ENCODE data around the gene POLR3F. TPM values are rescaled to one million over a fixed set of nuclear protein-coding genes. Genes with fewer than 3 reads are reported as not detected.

Gene POLR3F
- total RNA-seq, 2 donors from 2014 or later, result 5.5 to 5.9 TPM

DNA sequence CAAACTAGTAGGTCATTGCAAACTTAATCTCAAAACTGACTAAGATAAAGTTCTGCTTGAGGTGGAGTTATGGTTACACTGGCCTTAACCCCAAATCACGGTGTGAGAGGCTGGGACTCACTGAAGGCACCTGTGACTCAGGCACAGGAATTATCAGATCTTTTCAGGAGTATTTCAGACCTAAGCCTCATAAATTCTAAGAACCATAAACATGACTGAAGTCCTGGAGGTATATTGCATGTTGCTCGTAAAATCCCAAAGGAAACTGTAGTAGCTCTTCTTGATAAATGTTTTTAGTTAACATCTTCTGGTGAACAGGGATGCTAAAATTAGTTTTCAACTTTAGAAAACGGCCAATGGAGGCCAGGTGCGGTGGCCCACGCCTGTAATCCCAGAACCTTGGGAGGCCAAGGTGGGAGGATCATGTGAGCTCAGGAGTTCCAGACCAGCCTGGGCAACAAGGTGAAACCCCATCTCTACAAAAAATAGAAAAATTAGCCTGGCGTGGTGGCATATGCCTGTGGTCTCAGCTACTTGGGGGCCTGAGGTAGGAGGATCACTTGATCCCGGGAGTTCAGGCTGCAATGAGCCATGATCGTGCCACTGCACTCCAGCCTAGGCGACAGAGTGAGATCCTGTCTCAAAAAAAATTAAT lies 36.9 kb upstream of the POLR3F start:
- H3K27ac ChIP-seq, result no peak overlapping the region
- no peaks in the 10 kb centered on the region for H3K36me3 ChIP-seq
- no peak overlapping the region for H3K4me3 ChIP-seq
- no peaks in the 10 kb centered on the region for H3K27me3 ChIP-seq
- DNase-seq (ENCODE audit: low spot score), result no peak
- peaks cover 0 to 13% of the 10 kb centered on the region in 2 donors for H3K4me1 ChIP-seq
- no peaks in the 10 kb centered on the region for H3K9me3 ChIP-seq
- TF ChIP-seq, protein P1, sequence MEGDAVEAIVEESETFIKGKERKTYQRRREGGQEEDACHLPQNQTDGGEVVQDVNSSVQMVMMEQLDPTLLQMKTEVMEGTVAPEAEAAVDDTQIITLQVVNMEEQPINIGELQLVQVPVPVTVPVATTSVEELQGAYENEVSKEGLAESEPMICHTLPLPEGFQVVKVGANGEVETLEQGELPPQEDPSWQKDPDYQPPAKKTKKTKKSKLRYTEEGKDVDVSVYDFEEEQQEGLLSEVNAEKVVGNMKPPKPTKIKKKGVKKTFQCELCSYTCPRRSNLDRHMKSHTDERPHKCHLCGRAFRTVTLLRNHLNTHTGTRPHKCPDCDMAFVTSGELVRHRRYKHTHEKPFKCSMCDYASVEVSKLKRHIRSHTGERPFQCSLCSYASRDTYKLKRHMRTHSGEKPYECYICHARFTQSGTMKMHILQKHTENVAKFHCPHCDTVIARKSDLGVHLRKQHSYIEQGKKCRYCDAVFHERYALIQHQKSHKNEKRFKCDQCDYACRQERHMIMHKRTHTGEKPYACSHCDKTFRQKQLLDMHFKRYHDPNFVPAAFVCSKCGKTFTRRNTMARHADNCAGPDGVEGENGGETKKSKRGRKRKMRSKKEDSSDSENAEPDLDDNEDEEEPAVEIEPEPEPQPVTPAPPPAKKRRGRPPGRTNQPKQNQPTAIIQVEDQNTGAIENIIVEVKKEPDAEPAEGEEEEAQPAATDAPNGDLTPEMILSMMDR (IDR thresholded peaks at IDR 0.05), result no peak

DNA sequence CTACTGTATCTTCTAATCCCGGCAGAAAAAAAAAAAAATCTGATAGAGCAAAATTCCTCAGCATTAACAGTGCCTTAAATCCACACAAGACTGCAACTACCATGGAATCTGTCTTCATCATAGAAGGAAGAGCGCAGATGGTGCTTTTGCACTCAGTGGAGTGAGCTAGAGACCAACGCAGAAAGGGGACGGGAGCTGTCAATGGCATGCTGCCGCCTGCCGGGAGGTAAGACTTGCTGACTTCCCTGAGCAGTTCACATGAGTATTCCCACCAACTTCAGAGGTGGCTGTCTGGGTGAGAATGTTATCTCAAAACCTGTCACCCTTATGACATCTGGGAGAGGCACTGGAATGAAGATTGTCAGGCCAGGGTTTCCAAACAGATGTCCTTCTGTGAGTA lies 36.0 kb upstream of the POLR3F start:
- no peak overlapping the region for H3K27ac ChIP-seq
- DNase-seq (ENCODE audit: low spot score), result no peak

DNA sequence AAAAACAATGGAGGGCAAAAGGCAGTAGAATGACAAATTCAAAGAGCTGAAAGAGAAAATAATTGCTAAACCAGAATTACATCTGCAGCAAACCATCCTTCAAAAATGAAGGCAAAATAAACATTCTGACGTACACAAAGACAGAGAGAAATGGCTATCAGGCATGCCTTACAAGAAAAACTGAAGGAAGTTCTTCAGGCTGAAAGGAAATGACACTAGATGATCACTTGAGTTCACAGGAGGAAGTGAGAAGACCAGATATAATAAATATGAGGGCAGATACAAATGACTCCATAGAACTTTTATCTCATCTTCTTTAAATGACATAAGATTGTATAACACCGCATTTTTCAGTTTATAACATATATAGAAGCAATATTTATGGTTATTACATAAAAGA lies 30.3 kb upstream of the POLR3F start:
- no peaks in the 10 kb centered on the region for H3K36me3 ChIP-seq
- no peak for DNase-seq (ENCODE audit: low spot score)
- H3K9me3 ChIP-seq, result no peaks in the 10 kb centered on the region
- TF ChIP-seq, protein P1 (IDR thresholded peaks at IDR 0.05), result no peak
- H3K4me1 ChIP-seq, result no peaks in the 10 kb centered on the region
- no peaks in the 10 kb centered on the region for H3K27me3 ChIP-seq
- no peak overlapping the region for H3K27ac ChIP-seq
- no peak overlapping the region for H3K4me3 ChIP-seq

More for the DNA sequence above, 36.0 kb upstream of the POLR3F start:
- Histone ChIP-seq H3K9me3 (no peaks in the 10 kb centered on the region), H3K4me3 (no peak overlapping the region), H3K27me3 (no peaks in the 10 kb centered on the region), H3K36me3 (no peaks in the 10 kb centered on the region), H3K4me1 (peaks cover 0 to 13% of the 10 kb centered on the region in 2 donors)
- TF ChIP-seq, protein P1 (IDR thresholded peaks at IDR 0.05), result no peak

DNA sequence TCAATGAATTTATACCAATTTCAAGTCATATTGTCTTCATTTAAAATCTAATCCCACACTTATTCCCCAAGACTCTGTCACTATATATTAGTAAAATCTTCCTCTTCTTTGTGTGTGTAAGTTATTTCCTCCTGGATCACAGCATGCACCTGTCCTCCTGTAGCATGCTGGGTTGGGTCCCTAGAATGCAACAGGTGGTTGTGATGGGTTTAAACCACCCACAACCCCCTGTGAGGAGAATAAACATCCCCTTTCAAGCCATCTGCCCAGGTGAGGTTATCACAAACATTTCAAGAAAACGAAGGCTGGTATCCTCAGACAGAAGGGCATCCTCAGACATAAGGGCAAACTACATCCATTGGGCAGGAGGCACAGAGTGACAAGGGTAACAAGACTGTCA lies 26.8 kb upstream of the POLR3F start:
- no peak overlapping the region for H3K27ac ChIP-seq
- TF ChIP-seq, protein P1 (IDR thresholded peaks at IDR 0.05), result no peak
- H3K36me3 ChIP-seq, result no peaks in the 10 kb centered on the region
- H3K27me3 ChIP-seq, result no peaks in the 10 kb centered on the region
- no peaks in the 10 kb centered on the region for H3K9me3 ChIP-seq
- H3K4me3 ChIP-seq, result no peak overlapping the region
- no peaks in the 10 kb centered on the region for H3K4me1 ChIP-seq
- no peak for DNase-seq (ENCODE audit: low spot score)

DNA sequence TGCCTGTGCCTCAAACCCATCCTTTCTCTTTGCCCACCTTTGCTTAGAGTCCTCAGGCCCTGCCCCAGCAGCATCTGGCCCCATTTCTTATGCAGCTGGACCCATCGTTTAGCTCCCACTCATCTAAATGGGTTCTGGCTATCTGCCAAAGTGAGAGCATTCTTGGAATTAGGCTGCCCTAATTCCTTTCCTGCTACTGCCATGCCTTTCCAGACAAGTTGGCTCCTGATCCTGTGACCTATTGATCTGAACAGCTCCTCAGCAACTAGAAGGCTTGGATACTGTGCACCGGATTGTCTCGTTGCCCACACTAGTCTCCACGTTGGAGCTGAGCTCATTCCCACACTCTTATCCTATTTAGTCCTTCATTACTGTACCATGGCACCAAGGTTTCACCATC lies 23.3 kb upstream of the POLR3F start:
- Histone ChIP-seq H3K9me3 (no peaks in the 10 kb centered on the region), H3K36me3 (no peaks in the 10 kb centered on the region), H3K27me3 (no peaks in the 10 kb centered on the region), H3K4me3 (no peak overlapping the region), H3K4me1 (no peaks in the 10 kb centered on the region), H3K27ac (no peak overlapping the region)
- TF ChIP-seq, protein P1 (IDR thresholded peaks at IDR 0.05), result no peak
- DNase-seq (ENCODE audit: low spot score), result no peak

DNA sequence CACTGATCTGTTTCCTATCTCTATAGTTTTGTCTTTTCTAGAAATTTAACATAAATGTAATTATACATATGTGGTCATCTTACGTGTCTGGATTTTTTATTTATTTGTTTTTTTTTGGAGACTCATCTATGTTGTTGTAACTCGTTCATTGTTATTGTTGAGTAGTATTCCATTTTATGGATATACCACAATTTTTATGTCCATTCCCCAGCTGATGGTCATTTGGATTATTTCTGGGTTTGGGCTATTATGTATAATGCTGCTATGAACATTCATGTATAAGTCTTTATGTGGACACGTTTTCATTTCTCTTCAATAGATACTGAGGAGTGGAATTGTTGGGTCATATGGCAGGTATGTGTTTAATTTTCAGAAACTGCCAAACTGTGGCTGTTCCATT lies 10.6 kb upstream of the POLR3F start:
- Histone ChIP-seq H3K27me3 (no peaks in the 10 kb centered on the region), H3K27ac (no peak overlapping the region), H3K4me3 (no peak overlapping the region), H3K9me3 (peaks cover 0 to 4% of the 10 kb centered on the region in 2 donors), H3K4me1 (no peaks in the 10 kb centered on the region), H3K36me3 (no peaks in the 10 kb centered on the region)
- TF ChIP-seq, protein P1 (IDR thresholded peaks at IDR 0.05), result no peak
- DNase-seq (ENCODE audit: low spot score), result no peak

Measured in right atrium auricular region (tissue), 2 donors.